GM12878 (cell line): ENCODE measurements around the gene SLC35A1. TPM values are rescaled to one million over a fixed set of nuclear protein-coding genes. Genes with fewer than 3 reads are reported as not detected.

Experiments
- ATAC-seq: fragments of 200-7000 bp; cut with Tn5 transposase; 3 replicates; pipeline ENCODE4 v1.9.1; 2020; ENCODE audit warnings: mild to moderate bottlenecking, moderate library complexity
- BruUV-seq: library from RNA; stranded (reverse); fragments of 400-500 nt; replicated peaks from 2 replicates; lab custom pipeline; 2021; lab: Mats Ljungman, UMichigan
- CTCF ChIA-PET: fragments of 300-600 bp; sonication (Branson Sonifier 250); formaldehyde crosslinking; extraction: SDS; loops from one replicate; lab custom pipeline; 2021; ENCODE audit warnings: inconsistent platforms; lab: Yijun Ruan, JAX
- POLR2A ChIA-PET: fragments of 350-600 bp; formaldehyde crosslinking; extraction: SDS; loops from one replicate; lab custom pipeline; 2021; ENCODE audit warnings: inconsistent platforms; lab: Charles Lee
- RAD21 ChIA-PET: fragments of 300-600 bp; sonication (Branson Sonifier 250); formaldehyde crosslinking; loops from one replicate; lab custom pipeline; 2023; ENCODE audit warnings: antibody characterized with exemption; ENCODE audit not compliant: unreplicated experiment; lab: Charles Lee
- SMC1A ChIA-PET: fragments of 300-600 bp; sonication (Branson Sonifier 250); formaldehyde crosslinking; loops from one replicate; lab custom pipeline; 2023; ENCODE audit not compliant: unreplicated experiment, uncharacterized antibody; lab: Charles Lee
- DNase-seq: peaks from one replicate; pipeline ENCODE4 v3.0.0-alpha.2; 2011; ENCODE audit warnings: low read depth, low spot score
- FAIRE-seq: peaks from 3 replicates; lab custom pipeline; 2011; peaks lifted over from hg19 to GRCh38; lab: Jason Lieb, UNC
- H2AFZ ChIP-seq: 2 replicates; pipeline ENCODE4 v1.6.0; 2011; ENCODE audit warnings: low read depth, low read length, control low read depth; ENCODE audit not compliant: control insufficient read depth
- H3K27ac ChIP-seq: 2 replicates; pipeline ENCODE4 v1.5.1; 2011; ENCODE audit warnings: control low read depth; ENCODE audit not compliant: control insufficient read depth, insufficient read depth
- H3K27me3 ChIP-seq, 2 experiments: replicated peaks in 1 of 2; 2 replicates each; pipeline versions ENCODE4 v1.6.0 to v1.6.1; 2011; ENCODE audit warnings: low read length in 1 of 2; ENCODE audit not compliant: control insufficient read depth in 2 of 2, insufficient read depth in 2 of 2
- H3K36me3 ChIP-seq, 2 experiments: 2 replicates each; pipeline ENCODE4 v1.5.1; 2011; ENCODE audit warnings: low read length in 1 of 2; ENCODE audit not compliant: control insufficient read depth in 2 of 2, insufficient read depth in 2 of 2
- H3K4me1 ChIP-seq: 2 replicates; pipeline ENCODE4 v1.6.1; 2011; ENCODE audit warnings: mild to moderate bottlenecking, low read length, moderate library complexity, mixed read lengths; ENCODE audit not compliant: control insufficient read depth, insufficient read depth
- H3K4me2 ChIP-seq: 2 replicates; pipeline ENCODE4 v1.6.0; 2011; ENCODE audit warnings: control low read depth; ENCODE audit not compliant: control insufficient read depth, insufficient read depth
- H3K4me3 ChIP-seq: fragments of 200-600 bp; sonication (generic); 2 replicates; pipeline ENCODE4 v1.5.1; 2016
- H3K79me2 ChIP-seq: 2 replicates; pipeline ENCODE4 v1.6.0; 2011; ENCODE audit warnings: low read length; ENCODE audit not compliant: control insufficient read depth, insufficient read depth
- H3K9ac ChIP-seq: 2 replicates; pipeline ENCODE4 v1.8.0; 2011; ENCODE audit warnings: low read length, control low read depth, mixed read lengths; ENCODE audit not compliant: control insufficient read depth, insufficient read depth
- H3K9me3 ChIP-seq: replicated peaks from 3 replicates; pipeline ENCODE4 v1.5.1; 2011; ENCODE audit warnings: mild to moderate bottlenecking, low read length; ENCODE audit not compliant: control insufficient read depth, insufficient read depth
- H4K20me1 ChIP-seq: 2 replicates; pipeline ENCODE4 v1.6.0; 2011; ENCODE audit not compliant: control insufficient read depth, insufficient read depth
- BCL11A ChIP-seq: IDR thresholded peaks from 2 replicates; pipeline ENCODE4 v1.6.1; 2011; ENCODE audit warnings: low read depth, low read length
- CBX5 ChIP-seq: sonication (generic); IDR thresholded peaks from 2 replicates; pipeline ENCODE4 v1.6.1; 2016; ENCODE audit warnings: low read depth, moderate library complexity, mild to moderate bottlenecking, inconsistent platforms
- E2F8 ChIP-seq: fragments of 450-650 bp; IDR thresholded peaks from 2 replicates; pipeline ENCODE4 v1.6.1; 2018; ENCODE audit warnings: mild to moderate bottlenecking, low read depth, moderate library complexity; ENCODE audit not compliant: partially characterized antibody
- EED ChIP-seq: sonication (generic); IDR thresholded peaks from 2 replicates; pipeline ENCODE4 v1.6.1; 2016; ENCODE audit warnings: antibody characterized with exemption, low read depth
- IKZF2 ChIP-seq, 2 experiments: fragments of 450-650 bp; IDR thresholded peaks; 2 replicates each; pipeline ENCODE4 v1.6.1; 2017; ENCODE audit warnings: mild to moderate bottlenecking in 2 of 2, moderate library complexity in 2 of 2
- MTA3 ChIP-seq: IDR thresholded peaks from 2 replicates; pipeline ENCODE4 v1.6.1; 2012; ENCODE audit warnings: low read length, inconsistent platforms, borderline replicate concordance
- NKRF ChIP-seq: fragments of 450-650 bp; conservative IDR thresholded peaks from 2 replicates; pipeline ENCODE4 v1.6.1; 2017; ENCODE audit warnings: mild to moderate bottlenecking, moderate library complexity
- RELA ChIP-seq: fragments of 450-650 bp; IDR thresholded peaks from 2 replicates; pipeline ENCODE4 v1.8.0; 2014; ENCODE audit warnings: borderline replicate concordance; ENCODE audit not compliant: partially characterized antibody
- TAF1 ChIP-seq: IDR thresholded peaks from 2 replicates; pipeline ENCODE4 v1.6.1; 2011; ENCODE audit warnings: mild to moderate bottlenecking, low read depth, low read length, borderline replicate concordance
- ZBTB4 ChIP-seq: fragments of 450-650 bp; formaldehyde crosslinking; IDR thresholded peaks from 2 replicates; pipeline ENCODE4 v1.4.0; 2022; ENCODE audit warnings: mild to moderate bottlenecking, moderate library complexity
- WGBS: methylation state at CpG from one replicate; pipeline ENCODE4 v1.1.6; 2016; ENCODE audit warnings: low lambda C conversion rate; ENCODE audit not compliant: insufficient replicate concordance, insufficient coverage; ENCODE audit errors: missing lambda C conversion rate; 5-methylcytosine and 5-hydroxymethylcytosine counted together
- in situ Hi-C: fragments of 300-500 bp; cut with MboI; formaldehyde crosslinking; loops from 9 replicates; pipeline ENCODE4 v1.14.3; 2018; ENCODE audit warnings: mixed read lengths
- intact Hi-C: fragments of 100-400 bp; cut with micrococcal nuclease; formaldehyde crosslinking; loops from one replicate; pipeline ENCODE4 v1.14.2; 2022; ENCODE audit not compliant: unreplicated experiment
- polyA plus RNA-seq, 11 experiments: library from polyadenylated mRNA; depleted of rRNA in 4 of 11; unstranded in 6 of 11; stranded (reverse) in 5 of 11; fragments of >200 nt; fragmentation: Nextera tagmentation in 4 of 11; fragmentation: Illumina TruSeq in 1 of 11; extraction: Ambion mirVana in 4 of 11; extraction: Trizol in 1 of 11; gene quantifications; 1 replicate in 1 of 11; 2 replicates in 10 of 11; pipeline versions ENCODE4 v1.2.1 to v1.2.3, GENCODE V29; 2011 to 2016; ENCODE audit warnings: inconsistent platforms in 2 of 11, missing spikeins in 2 of 11, low read depth in 1 of 11
- total RNA-seq, 4 experiments: library from RNA; depleted of rRNA in 3 of 4; stranded (reverse); fragments of >200 nt in 3 of 4; fragmentation: Illumina TruSeq in 1 of 4; extraction: Trizol in 1 of 4; gene quantifications; 2 replicates each; pipeline versions ENCODE4 v1.2.1 to v1.2.3, GENCODE V29; 2013 to 2021

The SLC35A1 gene
- total and polyA plus RNA-seq, 10 of the 15 experiments (the other 5 are each of a cell fraction or from before 2014, with no cell fraction given): 7.1 to 28.0 (median 12.4) TPM

- TF ChIP-seq E2F8: no peak
- TF ChIP-seq TAF1: no peak
- TF ChIP-seq CBX5: no peak
- no peak for TF ChIP-seq ZBTB4
- TF ChIP-seq RELA: no peak
- TF ChIP-seq, all 136 proteins: peak for 0
These were observed 11.7 kb downstream of the SLC35A1 start (continued) for GRCh38 chr6:87484491-87484890.

GRCh38 chr6:87487555-87487954 lies 14.8 kb downstream of the SLC35A1 start:
- Histone ChIP-seq H2AFZ (no peak overlapping the region), H3K9me3 (no peaks in the 10 kb centered on the region; the same call in 2 of the 3 replicates), H3K36me3 (no peaks in the 10 kb centered on the region), H3K9ac (no peak overlapping the region), H3K4me3 (no peak overlapping the region), H3K79me2 (no peaks in the 10 kb centered on the region), H3K4me2 (no peak overlapping the region), H3K27ac (no peak overlapping the region), H3K4me1 (no peaks in the 10 kb centered on the region), H4K20me1 (no peaks in the 10 kb centered on the region), H3K27me3 (no peaks in the 10 kb centered on the region)
- ATAC-seq (no peak), FAIRE-seq (no peak), DNase-seq (no peak)
- ChIA-PET CTCF (no interaction called here), SMC1A (interaction anchor here (0.7 to 0.9 kb wide), 3 partner anchors 12 to 319 kb away, joined by 3 to 4 read pairs (median 3); no protein-coding TSS in a partner anchor), POLR2A (no interaction called here), RAD21 (no interaction called here)
- in situ Hi-C loops (no loop called here), intact Hi-C loops (no loop called here)
- 95% methylated on average over 4 of the region's 4 CpGs for WGBS
- no TSS peak for BruUV-seq
- no peak for TF ChIP-seq BCL11A
- TF ChIP-seq MTA3: no peak
- no peak for TF ChIP-seq NKRF
- no peak for TF ChIP-seq IKZF2 (IDR thresholded peaks at IDR 0.05)
- TF ChIP-seq EED: no peak
